NT2/D1 (cell line): Measurements from ENCODE around the gene OSER1.

Experiments
- DNase-seq: peaks from one replicate; pipeline ENCODE4 v3.0.0-alpha.2; 2011; ENCODE audit warnings: low read depth, low spot score
- H3K27me3 ChIP-seq: 2 replicates; pipeline ENCODE4 v1.6.0; 2011; ENCODE audit warnings: mild to moderate bottlenecking; ENCODE audit not compliant: insufficient read length, insufficient read depth
- H3K36me3 ChIP-seq: 2 replicates; pipeline ENCODE4 v1.6.1; 2011; ENCODE audit warnings: mild to moderate bottlenecking, low read length, mixed read lengths; ENCODE audit not compliant: insufficient read depth, insufficient read length
- H3K4me1 ChIP-seq: 2 replicates; pipeline ENCODE4 v1.5.1; 2011; ENCODE audit not compliant: insufficient read depth, insufficient read length
- H3K4me3 ChIP-seq: 2 replicates; pipeline ENCODE4 v1.5.1; 2011; ENCODE audit warnings: low read depth; ENCODE audit not compliant: insufficient read length
- H3K9ac ChIP-seq: 2 replicates; pipeline ENCODE4 v1.6.0; 2011; ENCODE audit warnings: low read depth; ENCODE audit not compliant: insufficient read length
- H3K9me3 ChIP-seq: 2 replicates; pipeline ENCODE4 v1.5.1; 2011; ENCODE audit warnings: mild to moderate bottlenecking, low read length; ENCODE audit not compliant: insufficient read depth
- SUZ12 ChIP-seq: IDR thresholded peaks from 2 replicates; pipeline ENCODE4 v1.6.1; 2011; ENCODE audit not compliant: insufficient read length, insufficient read depth; ENCODE audit errors: extremely low read depth
- YY1 ChIP-seq: IDR thresholded peaks from 2 replicates; pipeline ENCODE4 v1.6.1; 2011; ENCODE audit not compliant: insufficient read length, insufficient read depth
- ZNF274 ChIP-seq: IDR thresholded peaks from 2 replicates; pipeline ENCODE4 v1.6.1; 2011; ENCODE audit warnings: mild to moderate bottlenecking, low read depth, low read length

OSER1 gene

DNA sequence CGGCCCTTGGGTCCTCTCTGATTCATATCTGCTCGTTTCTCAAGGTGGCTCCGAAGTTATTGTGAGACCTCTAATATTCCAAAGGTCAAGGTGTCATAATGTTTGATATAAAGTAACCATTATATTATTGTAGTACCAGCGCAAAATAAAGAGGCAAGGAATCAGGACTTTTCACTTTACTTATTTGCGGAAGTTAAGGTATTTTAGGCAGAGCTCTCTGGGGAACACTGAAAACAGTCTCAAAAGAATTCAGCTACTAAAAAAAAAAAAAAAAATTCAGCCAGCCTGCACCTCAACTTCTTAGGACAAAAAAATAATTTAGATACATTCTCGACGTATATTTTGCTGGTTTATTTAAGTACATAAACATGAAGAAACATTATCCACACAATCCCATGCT lies 2.4 kb downstream of the OSER1 start:
- Histone ChIP-seq H3K4me1 (no peaks in the 10 kb centered on the region), H3K4me3 (no peak overlapping the region), H3K27me3 (no peaks in the 10 kb centered on the region), H3K9me3 (no peaks in the 10 kb centered on the region), H3K9ac (no peak overlapping the region), H3K36me3 (peaks cover 26% of the 10 kb centered on the region)
- no peak for DNase-seq
- TF ChIP-seq ZNF274 (no peak), SUZ12 (no peak), YY1 (no peak)

GRCh38 chr20:44207126-44207723 lies 3.3 kb downstream of the OSER1 start:
- Histone ChIP-seq H3K4me1 (no peaks in the 10 kb centered on the region), H3K9me3 (no peaks in the 10 kb centered on the region), H3K36me3 (peaks cover 34% of the 10 kb centered on the region), H3K9ac (no peak overlapping the region), H3K4me3 (no peak overlapping the region), H3K27me3 (no peaks in the 10 kb centered on the region)
- no peak for DNase-seq
- TF ChIP-seq ZNF274 (no peak), SUZ12 (no peak), YY1 (no peak)

GRCh38 chr20:44206132-44206531 lies 4.4 kb downstream of the OSER1 start:
- H3K9ac ChIP-seq = no peak overlapping the region
- no peaks in the 10 kb centered on the region for H3K9me3 ChIP-seq
- no peak overlapping the region for H3K4me3 ChIP-seq
- no peaks in the 10 kb centered on the region for H3K27me3 ChIP-seq
- H3K4me1 ChIP-seq = no peaks in the 10 kb centered on the region
- TF ChIP-seq YY1 (no peak), ZNF274 (no peak), SUZ12 (no peak)
- DNase-seq = no peak
- H3K36me3 ChIP-seq = peaks cover 45% of the 10 kb centered on the region

GRCh38 chr20:44204832-44205215 lies 5.7 kb downstream of the OSER1 start:
- Histone ChIP-seq H3K27me3 (no peaks in the 10 kb centered on the region), H3K9me3 (no peaks in the 10 kb centered on the region), H3K4me1 (no peaks in the 10 kb centered on the region), H3K9ac (no peak overlapping the region), H3K4me3 (no peak overlapping the region), H3K36me3 (peaks cover 58% of the 10 kb centered on the region)
- TF ChIP-seq ZNF274 (no peak), SUZ12 (no peak), YY1 (no peak)
- no peak for DNase-seq

DNA sequence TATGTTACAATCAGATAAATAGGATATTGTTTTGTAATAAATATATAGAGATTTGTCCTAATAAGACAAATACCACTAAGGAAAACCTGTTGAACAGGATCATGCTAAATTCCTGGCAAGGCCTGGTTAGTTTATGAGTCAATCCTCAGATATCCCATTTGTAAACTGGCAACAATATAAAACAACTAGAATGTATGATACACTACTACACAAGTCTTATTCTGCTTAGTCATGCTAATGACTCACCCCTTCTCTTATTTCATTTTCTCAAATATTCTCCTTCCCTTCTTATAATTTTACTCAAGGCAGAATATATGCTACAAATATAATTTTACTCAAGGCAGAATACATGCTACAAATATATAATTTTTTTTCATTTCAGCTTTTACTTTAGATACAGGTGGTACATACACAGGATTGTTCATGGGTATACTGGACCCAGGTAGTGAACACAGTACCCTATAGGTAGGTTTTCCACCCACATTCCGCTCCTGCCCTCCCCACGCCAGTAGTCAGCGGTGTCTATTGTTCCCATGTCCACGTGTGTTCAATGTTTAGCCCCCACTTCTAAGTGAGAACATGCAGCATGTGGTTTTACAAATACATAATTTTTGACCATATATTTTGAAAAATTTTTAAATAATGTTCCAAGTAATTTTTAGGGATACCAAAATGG lies 6.3 kb downstream of the OSER1 start:
- DNase-seq = no peak
- Histone ChIP-seq H3K4me1 (no peaks in the 10 kb centered on the region), H3K27me3 (no peaks in the 10 kb centered on the region), H3K9me3 (no peaks in the 10 kb centered on the region), H3K36me3 (peaks cover 63% of the 10 kb centered on the region), H3K4me3 (no peak overlapping the region), H3K9ac (no peak overlapping the region)
- TF ChIP-seq YY1 = no peak
- TF ChIP-seq SUZ12 = no peak
- TF ChIP-seq ZNF274 = no peak

DNA sequence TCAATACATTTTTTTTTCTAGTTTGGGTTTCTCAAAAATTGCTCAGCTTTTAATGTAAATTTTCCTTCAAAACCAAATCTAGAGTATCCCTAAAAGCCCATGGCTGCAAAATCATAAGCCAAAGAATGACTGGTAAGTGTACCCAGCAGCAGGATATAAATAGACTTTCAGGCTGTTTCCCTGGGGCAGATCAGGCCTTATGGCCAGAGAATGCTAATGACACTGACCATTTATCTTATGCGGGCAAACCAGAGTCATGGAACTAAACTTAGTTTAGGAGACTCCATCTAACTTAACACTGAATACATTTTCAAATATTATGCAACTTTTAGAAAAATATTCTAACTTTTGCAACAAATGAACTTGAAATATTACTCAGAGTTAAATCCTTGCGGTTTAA lies 7.4 kb downstream of the OSER1 start:
- no peak overlapping the region for H3K4me3 ChIP-seq
- peaks cover 70% of the 10 kb centered on the region for H3K36me3 ChIP-seq
- no peaks in the 10 kb centered on the region for H3K27me3 ChIP-seq
- H3K9me3 ChIP-seq = no peaks in the 10 kb centered on the region
- TF ChIP-seq ZNF274 = no peak
- TF ChIP-seq SUZ12 = no peak
- TF ChIP-seq YY1 = no peak
- no peaks in the 10 kb centered on the region for H3K4me1 ChIP-seq
- no peak overlapping the region for H3K9ac ChIP-seq
- DNase-seq = no peak

- no peak for DNase-seq
- no peak overlapping the region for H3K4me3 ChIP-seq
- H3K9me3 ChIP-seq = no peaks in the 10 kb centered on the region
- H3K27me3 ChIP-seq = no peaks in the 10 kb centered on the region
- no peaks in the 10 kb centered on the region for H3K4me1 ChIP-seq
- TF ChIP-seq ZNF274 (no peak), YY1 (no peak), SUZ12 (no peak)
- peaks cover 83% of the 10 kb centered on the region for H3K36me3 ChIP-seq
- H3K9ac ChIP-seq = no peak overlapping the region
Observed at GRCh38 chr20:44200983-44201382, 9.6 kb downstream of the OSER1 start.
